Activated naive CD8-positive, alpha-beta T cell (primary cell): ENCODE data around the gene SREBF1.

Experiments
- H3K27ac Mint-ChIP-seq: one replicate; pipeline ENCODE4 v1.8.0; 2021; ENCODE audit warnings: mixed read lengths
- H3K27me3 Mint-ChIP-seq: one replicate; pipeline ENCODE4 v1.8.0; 2021; ENCODE audit warnings: mixed read lengths
- H3K36me3 Mint-ChIP-seq: one replicate; pipeline ENCODE4 v1.8.0; 2021; ENCODE audit warnings: mixed read lengths
- H3K4me1 Mint-ChIP-seq: one replicate; pipeline ENCODE4 v1.8.0; 2021; ENCODE audit warnings: low read depth, mixed read lengths
- H3K4me3 Mint-ChIP-seq: one replicate; pipeline ENCODE4 v1.8.0; 2021; ENCODE audit warnings: mild to moderate bottlenecking, mixed read lengths
- H3K9me3 Mint-ChIP-seq: one replicate; pipeline ENCODE4 v1.8.0; 2021; ENCODE audit warnings: low read depth, mixed read lengths

SREBF1 gene

DNA sequence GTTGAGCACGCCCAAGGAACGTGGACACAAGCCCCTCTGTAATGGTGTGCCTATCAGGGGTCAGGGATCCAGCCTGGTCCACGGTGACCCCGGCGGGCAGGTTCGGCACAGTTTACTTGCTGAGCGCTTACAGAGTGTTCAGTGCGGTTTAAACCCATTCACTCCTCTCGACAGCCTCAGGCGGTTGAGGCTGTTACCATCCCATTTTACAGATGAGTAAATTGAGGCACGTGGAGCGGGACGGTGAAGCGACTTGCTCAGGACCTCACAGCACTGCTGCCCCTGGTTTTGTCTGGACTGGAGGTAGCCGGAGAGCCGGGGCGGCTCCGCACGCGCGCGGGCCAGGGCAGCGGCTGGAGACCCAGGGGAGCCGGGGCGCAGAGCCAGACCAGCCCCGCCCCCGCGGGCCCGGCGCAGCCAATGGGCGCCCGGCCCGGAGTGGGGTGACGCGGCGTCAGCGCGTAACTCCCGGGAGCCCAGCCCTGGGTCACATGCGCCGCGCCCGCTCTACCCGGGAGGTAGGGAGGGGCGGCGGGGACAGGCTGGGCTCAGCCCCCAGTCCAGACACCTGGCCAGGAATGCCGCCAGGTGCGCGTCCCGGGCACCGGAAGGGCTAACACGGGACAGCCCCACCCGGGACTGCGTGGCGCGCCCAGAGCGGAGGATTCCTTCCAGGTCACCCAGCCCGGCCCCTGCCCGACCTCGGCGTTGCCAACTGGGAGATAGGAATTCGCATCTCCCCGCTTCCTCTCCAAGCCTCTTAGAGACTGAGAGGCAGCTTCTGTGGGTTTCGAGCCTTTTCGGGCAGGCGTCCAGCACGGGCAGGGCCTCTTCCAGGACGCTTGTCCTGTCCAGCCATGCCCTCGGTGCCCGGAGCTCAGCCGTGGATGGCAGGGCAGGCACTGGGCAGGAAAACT lies 3.3 kb upstream of the SREBF1 start:
- Mint-ChIP-seq H3K27me3 (no peaks in the 10 kb centered on the region), H3K36me3 (no peaks in the 10 kb centered on the region), H3K27ac (peak overlapping the region; percentile 79), H3K4me1 (peaks cover 46% of the 10 kb centered on the region), H3K9me3 (no peaks in the 10 kb centered on the region), H3K4me3 (peak overlapping the region; percentile 77)

DNA sequence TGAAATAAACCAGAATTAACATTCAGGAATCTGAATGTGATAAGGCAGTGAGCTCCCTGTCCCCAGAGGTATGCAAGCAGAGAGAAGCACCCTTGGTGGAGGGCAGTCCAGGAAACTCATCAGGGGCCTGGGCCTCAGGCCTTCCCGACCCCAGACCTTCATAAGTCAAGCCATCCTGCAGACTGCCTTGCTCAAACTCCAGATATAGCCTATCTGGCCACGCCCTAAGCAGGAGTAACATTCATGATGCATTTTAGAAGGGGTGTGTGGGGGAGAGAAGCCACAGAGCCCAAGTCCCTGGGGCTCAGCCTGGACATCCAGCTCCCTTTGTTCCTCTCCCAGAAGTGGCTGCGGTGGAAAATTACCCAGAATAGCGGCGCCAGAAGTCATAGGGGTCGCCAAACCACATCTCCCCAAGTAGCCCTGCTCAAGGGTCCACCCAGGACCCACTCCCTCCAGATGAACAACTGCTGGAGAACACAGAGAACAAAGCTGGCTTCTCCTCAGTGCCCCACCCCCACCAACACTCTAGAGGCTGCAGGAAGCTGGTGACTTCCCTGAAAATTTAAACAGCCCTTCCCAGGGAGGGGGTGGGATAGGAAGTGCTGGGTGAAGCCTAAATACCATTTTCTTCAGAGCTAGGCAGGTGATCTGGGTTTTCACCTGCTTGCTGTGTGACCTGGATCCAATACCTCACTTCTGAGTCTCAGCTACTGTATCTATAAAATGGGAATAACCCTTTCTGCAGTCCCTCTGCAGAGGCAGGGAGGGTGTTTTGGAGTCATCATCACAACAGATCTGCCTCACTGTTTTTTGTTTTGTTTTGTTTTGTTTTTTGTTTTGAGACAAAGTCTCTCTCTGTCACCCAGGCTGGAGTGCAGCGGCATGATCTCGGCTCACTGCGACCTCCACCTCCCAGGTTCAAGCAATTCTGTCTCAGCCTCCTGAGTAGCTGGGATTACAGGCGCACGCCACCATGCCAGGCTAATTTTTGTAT lies 1.5 kb upstream of the SREBF1 start:
- Mint-ChIP-seq H3K4me3 (peak overlapping the region; percentile 89), H3K9me3 (no peaks in the 10 kb centered on the region), H3K27ac (peak overlapping the region; percentile 34), H3K4me1 (peaks cover 63% of the 10 kb centered on the region), H3K36me3 (no peaks in the 10 kb centered on the region), H3K27me3 (no peaks in the 10 kb centered on the region)

DNA sequence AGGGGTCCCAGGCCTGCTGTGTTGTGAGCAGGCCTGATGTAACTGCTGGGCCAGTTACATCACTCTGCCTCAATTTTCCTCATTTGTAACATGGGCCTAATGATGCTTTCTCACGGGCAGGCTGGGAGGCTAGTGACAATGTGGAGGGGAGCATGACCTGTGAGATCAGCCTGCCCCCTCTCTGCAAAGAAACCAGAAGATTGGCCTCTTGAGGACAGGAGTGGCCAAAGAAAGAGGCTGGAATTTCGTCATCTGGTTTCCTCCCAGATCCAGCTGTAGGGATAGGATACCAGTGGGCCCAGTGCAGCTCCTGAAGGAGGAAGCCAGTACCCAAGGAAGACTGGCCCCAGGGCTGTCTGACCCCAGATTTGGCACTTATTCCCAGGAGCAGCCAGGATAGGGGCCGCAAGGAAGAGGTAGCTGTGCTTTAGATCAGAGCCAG lies 615 bp upstream of the SREBF1 start:
- peak overlapping the region; percentile 94 for H3K27ac Mint-ChIP-seq
- no peaks in the 10 kb centered on the region for H3K27me3 Mint-ChIP-seq
- peaks cover 65% of the 10 kb centered on the region for H3K4me1 Mint-ChIP-seq
- peak overlapping the region; percentile 89 for H3K4me3 Mint-ChIP-seq
- no peaks in the 10 kb centered on the region for H3K36me3 Mint-ChIP-seq
- H3K9me3 Mint-ChIP-seq: no peaks in the 10 kb centered on the region

DNA sequence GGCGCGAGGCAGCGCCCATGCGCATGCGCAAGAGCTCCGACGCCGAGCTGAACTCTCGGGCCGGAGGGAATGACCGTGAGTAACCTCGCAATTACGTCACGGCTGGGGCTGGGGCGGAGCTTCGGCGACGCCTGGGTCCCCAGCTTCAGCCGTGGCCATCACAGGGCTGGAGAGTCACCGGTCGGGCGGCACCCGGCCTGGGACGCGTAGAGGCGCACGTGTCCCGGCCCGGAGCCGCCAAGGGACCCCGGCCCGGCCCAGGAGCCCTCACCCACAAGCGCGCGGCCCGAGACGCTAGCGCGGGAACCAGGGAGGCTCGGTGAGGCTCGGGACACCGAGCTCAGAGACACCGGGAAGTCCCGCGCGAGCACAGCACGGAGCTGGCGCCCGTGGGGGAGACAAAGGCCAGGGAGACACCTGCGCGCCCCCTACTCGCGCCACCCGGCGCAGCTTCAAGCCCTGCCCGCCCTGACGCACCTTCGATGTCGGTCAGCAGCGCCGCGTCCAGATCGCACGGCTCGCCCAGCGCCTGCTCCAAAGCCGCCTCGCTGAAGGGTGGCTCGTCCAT lies 452 bp downstream of the SREBF1 start:
- Mint-ChIP-seq H3K27ac (peak overlapping the region; percentile 91), H3K9me3 (no peaks in the 10 kb centered on the region), H3K27me3 (no peaks in the 10 kb centered on the region), H3K36me3 (peaks cover 2% of the 10 kb centered on the region), H3K4me3 (peak overlapping the region; percentile 90), H3K4me1 (peaks cover 73% of the 10 kb centered on the region)

DNA sequence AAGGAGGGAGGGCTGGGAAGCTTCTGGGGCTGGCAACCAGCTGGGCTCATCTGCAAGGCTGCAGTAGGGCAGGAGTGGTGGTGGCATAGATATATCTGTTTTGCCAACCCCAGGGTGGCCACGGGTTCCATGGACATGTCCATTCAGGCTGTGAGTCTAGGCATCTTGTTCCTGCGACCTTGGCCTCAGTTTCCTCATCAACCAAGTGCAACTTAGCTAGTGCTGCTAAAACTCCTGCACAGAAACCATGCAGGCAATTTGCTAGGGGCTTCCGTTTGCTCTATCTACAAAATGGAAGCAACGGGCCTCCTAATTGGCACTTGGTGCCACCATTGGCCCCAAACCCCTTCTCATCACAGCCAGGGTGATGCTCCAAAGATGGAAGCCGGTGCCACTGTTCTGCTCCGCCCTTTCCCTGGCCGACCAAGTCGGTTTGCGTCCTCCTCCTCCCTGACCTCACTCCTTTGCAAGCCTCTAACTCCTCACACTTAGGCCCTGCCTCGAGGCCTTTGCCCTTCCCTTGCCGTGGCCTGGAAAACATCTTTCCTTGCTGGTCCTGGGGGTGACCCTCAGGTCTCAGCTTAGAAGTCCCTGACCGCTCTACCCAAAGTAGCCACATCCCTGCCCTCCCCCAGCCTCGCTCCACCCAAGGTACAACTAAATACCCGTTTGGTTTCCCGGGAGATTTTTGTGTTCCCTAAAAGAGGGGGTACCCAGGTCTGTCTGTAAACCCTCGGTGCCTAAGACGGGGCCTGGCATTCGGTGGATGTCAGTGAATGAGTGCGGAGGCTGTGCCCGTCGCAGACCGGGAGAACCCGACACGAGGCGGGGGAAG lies 1.2 kb downstream of the SREBF1 start:
- Mint-ChIP-seq H3K4me3 (peak overlapping the region; percentile 90), H3K27me3 (no peaks in the 10 kb centered on the region), H3K9me3 (no peaks in the 10 kb centered on the region), H3K27ac (peak overlapping the region; percentile 91), H3K4me1 (peaks cover 72% of the 10 kb centered on the region), H3K36me3 (peaks cover 2% of the 10 kb centered on the region)

DNA sequence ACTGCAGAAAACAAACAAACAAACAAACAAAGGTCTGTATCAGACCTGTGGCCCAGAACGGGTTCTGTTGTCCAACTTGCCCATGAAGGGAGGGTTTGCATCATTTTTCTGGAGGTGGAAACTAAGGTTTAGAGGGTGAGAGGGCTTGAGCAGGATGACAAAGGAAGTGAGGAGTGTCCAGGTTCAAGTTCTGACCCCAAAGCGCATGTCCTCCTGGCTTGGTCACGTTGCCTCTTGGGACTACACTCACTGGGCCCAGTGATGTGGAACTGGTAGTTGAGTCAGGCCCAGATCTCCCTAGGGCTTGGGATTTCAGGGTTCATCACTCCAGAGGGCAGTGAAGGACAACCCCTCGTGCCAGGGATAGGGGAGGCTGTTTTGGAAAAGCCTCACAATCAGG lies 1.8 kb downstream of the SREBF1 start:
- H3K36me3 Mint-ChIP-seq: peaks cover 2% of the 10 kb centered on the region
- peak overlapping the region; percentile 90 for H3K4me3 Mint-ChIP-seq
- H3K27ac Mint-ChIP-seq: peak overlapping the region; percentile 90
- H3K9me3 Mint-ChIP-seq: no peaks in the 10 kb centered on the region
- peaks cover 76% of the 10 kb centered on the region for H3K4me1 Mint-ChIP-seq
- no peaks in the 10 kb centered on the region for H3K27me3 Mint-ChIP-seq

DNA sequence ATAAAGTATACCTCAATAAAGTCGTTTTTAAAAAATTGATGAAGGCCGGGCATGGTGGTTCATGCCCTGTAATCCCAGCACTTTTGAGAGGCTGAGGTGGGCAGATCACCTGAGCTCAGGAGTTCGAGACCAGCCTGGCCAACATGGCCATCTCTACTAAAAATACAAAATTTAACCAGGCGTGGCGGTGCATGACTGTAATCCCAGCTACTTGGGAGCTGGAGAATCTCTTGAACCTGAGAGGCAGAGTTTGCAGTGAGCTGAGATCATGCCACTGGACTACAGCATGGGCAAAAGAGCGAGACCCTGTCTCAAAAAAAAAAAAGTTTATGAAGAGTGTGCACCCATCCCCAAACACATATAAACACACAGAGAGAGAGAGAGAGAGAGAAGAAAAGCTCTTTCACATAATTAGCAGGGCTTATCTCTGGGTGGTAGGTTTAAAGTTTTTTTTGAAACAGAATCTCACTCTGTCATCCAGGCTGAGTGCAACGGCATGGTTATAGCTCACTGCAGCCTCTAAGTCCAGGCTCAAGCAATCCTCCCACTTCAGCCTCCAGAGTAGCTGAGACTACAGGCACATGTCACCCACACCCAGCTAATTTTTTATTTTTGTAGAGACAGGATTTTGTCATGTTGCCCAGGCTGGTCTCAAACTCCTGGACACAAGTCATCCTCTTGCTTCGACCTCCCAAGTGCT lies 3.0 kb downstream of the SREBF1 start:
- H3K4me1 Mint-ChIP-seq: peaks cover 74% of the 10 kb centered on the region
- H3K27ac Mint-ChIP-seq: peak overlapping the region; percentile 90
- H3K4me3 Mint-ChIP-seq: peak overlapping the region; percentile 90
- H3K9me3 Mint-ChIP-seq: no peaks in the 10 kb centered on the region
- H3K36me3 Mint-ChIP-seq: peaks cover 2% of the 10 kb centered on the region
- H3K27me3 Mint-ChIP-seq: no peaks in the 10 kb centered on the region

DNA sequence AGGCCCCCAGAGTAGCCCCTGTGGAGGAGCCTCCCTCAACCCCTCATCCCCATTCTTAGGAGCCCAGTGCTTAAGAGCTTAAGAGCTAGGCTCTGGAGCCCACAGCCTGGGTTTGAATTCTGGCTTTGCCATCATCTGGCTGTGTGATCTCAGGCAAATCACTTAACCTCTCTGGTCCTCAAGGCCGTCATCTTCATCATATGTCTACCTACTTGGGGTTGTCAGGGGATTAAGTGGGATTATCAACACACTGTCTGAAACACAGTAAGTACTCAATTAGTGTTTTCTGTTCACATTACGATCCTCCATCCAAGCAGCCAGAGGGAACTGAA lies 4.8 kb downstream of the SREBF1 start:
- Mint-ChIP-seq H3K36me3 (peaks cover 2% of the 10 kb centered on the region), H3K4me1 (peaks cover 70% of the 10 kb centered on the region), H3K27me3 (no peaks in the 10 kb centered on the region), H3K4me3 (no peak overlapping the region), H3K27ac (peak overlapping the region; percentile 50), H3K9me3 (no peaks in the 10 kb centered on the region)

DNA sequence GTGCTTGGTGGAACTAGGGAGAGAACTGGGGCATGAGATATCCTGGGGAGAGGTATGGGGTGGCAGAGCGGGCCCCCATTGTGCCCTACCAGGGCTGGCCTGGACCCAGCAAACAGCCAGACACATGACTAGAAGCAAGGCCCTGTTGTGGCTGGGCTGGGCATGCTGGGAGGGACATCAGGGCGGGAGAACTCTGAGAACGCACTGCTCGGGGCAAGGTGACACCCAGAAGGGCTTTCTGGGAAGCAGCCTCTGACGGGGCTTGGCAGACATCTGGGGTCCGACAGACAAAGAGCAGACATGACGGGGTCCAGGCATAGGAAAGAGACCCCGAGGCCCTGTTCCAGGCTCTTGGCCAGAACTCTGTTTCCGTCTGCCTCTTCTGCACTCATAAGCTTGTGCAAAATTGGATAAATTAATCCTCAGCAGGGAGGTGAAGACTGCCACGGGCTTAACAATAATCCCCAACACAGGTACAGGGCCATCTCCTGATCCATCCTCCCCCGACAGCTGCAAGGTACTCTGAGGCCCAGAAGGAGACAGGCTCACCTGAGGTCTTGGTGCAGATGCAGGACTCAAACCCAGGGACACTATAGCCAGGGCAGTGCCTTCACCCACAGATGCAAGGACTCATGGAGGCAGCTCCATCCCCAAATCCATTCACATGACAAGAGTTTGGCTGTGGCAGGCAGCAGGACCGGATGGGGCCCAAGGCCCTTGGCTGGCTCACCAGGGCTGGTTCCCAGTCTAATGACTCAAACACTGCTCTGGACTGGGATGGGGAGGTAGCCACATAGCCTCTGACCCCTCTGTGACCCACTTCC lies 5.4 kb downstream of the SREBF1 start:
- H3K36me3 Mint-ChIP-seq: peaks cover 2% of the 10 kb centered on the region
- no peaks in the 10 kb centered on the region for H3K27me3 Mint-ChIP-seq
- no peak overlapping the region for H3K4me3 Mint-ChIP-seq
- H3K4me1 Mint-ChIP-seq: peaks cover 75% of the 10 kb centered on the region
- no peak overlapping the region for H3K27ac Mint-ChIP-seq
- no peaks in the 10 kb centered on the region for H3K9me3 Mint-ChIP-seq

DNA sequence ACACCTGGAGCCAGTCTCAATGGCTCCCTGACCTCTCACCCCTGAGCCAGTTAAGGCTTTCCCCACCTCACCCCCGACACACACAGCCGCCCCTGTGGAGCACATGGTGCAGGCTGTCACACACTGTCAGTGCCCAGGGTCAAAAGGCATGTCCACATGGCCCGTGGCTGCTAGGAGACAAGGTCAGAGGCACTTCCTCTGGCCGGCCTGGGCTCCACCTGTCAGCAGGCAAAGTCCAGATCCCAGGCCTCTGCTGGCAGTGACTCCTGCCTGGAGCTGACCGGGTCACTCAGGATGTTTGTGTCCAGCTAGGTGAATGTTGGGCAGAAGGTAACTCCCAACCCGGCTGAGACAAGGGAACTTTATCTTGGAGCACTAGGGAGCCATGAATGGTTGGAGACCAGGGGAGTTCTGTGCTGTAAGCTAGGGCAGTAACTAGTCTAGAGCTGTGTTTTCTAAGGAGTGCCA lies 6.0 kb downstream of the SREBF1 start:
- H3K4me1 Mint-ChIP-seq: peaks cover 78% of the 10 kb centered on the region
- no peak overlapping the region for H3K4me3 Mint-ChIP-seq
- no peaks in the 10 kb centered on the region for H3K27me3 Mint-ChIP-seq
- H3K36me3 Mint-ChIP-seq: peaks cover 2% of the 10 kb centered on the region
- H3K9me3 Mint-ChIP-seq: no peaks in the 10 kb centered on the region
- H3K27ac Mint-ChIP-seq: no peak overlapping the region

DNA sequence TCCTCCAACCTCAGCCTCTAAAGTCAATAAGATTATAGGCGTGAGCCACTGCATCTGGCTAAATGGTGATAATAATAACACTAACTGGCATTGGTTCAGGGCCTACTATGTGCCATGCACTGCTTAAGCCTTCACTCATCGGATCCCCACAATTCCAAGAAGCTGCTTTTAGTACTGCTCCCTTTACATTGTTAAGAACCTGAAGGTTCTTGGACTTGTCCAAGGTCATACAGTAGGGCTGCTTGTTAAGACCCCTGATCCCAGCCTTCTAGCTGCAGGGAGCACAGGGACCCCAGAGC lies 6.6 kb downstream of the SREBF1 start:
- H3K27ac Mint-ChIP-seq: no peak overlapping the region
- H3K36me3 Mint-ChIP-seq: peaks cover 2% of the 10 kb centered on the region
- no peaks in the 10 kb centered on the region for H3K27me3 Mint-ChIP-seq
- H3K4me3 Mint-ChIP-seq: no peak overlapping the region
- peaks cover 77% of the 10 kb centered on the region for H3K4me1 Mint-ChIP-seq
- no peaks in the 10 kb centered on the region for H3K9me3 Mint-ChIP-seq

DNA sequence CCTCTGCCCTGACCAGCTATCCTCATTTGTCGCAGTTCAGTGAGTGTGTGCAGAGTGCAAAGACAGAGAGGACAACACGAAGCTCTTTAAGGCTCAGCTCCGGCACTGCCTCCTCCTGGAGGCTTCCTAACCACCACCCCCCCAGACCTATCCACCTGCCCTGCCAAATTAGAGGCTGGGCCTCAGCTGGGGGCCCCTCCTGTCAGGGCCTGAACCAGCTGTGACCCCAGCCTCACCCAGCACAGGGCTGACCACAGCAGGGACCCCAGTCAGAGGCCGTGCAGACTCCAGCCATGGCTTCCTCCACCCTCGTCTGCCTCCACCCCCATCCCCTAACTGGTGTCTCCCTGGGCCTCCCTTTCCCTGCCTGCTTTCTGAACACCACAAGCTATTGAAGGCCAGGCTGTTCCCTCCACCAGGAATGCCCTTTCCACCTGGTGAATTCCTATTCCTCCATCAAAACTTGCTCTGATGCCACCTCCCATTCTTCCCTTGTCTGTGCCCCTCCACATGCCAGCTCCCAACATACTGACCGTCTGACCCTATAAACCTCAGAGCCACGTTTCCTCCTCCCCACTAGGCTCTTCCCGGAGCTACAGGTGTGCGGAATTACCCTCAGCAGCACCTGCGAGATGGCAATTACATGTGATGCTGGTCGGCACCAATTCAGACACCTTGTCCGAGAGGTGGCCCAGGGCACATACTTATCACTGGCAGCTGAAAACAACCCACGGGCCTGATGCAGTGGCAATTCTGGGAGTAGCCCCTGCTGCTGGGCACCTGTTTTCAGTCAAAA lies 8.8 kb downstream of the SREBF1 start:
- H3K4me1 Mint-ChIP-seq: peaks cover 73% of the 10 kb centered on the region
- H3K27me3 Mint-ChIP-seq: no peaks in the 10 kb centered on the region
- no peaks in the 10 kb centered on the region for H3K9me3 Mint-ChIP-seq
- peaks cover 2% of the 10 kb centered on the region for H3K36me3 Mint-ChIP-seq
- no peak overlapping the region for H3K4me3 Mint-ChIP-seq
- no peak overlapping the region for H3K27ac Mint-ChIP-seq
